ENCODE data around the gene CLCNKB. TPM values are rescaled to one million over a fixed set of nuclear protein-coding genes. Genes with fewer than 3 reads are reported as not detected.
A peak's percentile ranks its signal among the peaks of the same experiment; 100 is the strongest.
"Not testable (repeated sequence)": the region's sequence is repeated elsewhere in the genome, so short reads cannot be mapped to it uniquely, and the experiment has no call there.

CLCNKB gene
- total RNA-seq, 3 donors from 2014 or later (not counting 1 experiment from before 2014, with no cell fraction given) = not detected

DNA sequence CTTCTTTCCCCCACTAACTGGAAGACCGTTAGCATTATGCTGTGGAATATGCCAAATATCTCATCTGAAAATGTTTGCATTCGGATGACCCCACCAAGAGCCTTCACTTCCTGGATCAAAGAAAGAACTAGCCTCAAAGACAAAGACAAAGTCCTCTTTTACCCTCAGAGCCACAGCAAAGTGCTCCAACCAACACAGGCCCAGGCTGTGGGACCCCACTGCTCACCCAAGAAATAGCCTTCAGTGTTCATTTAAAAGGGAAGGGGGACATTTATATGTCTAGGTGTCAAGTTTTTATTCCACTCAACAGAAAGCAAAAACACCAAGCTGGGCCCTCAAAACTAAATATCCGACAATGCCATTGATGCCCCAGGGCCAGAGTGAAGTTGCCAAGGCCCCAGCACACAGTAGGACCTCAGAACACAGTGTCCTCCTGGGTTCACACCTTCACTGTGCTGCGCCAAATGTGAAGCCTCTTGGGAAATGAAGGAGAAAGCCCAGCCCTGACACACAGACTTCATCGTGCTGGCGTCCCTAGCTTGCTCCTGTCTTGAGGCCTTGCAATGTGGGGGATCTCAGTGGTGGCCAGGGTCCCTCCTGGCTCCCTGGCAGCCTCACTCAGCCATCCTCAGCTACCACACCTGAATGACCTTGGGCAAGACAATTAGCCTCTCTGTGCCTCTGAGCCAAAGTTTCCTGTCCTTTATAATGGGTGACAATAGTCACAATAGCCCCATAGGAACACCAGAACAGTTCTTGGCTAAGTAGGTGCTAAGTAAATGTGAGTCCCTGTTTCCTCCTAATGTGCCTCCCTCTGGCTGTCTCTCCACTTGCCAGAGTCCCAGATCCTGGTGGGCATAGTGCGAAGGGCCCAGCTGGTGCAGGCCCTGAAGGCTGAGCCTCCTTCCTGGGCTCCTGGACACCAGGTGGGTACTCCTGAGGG is 11.3 kb downstream of the CLCNKB start:
- 86% methylated on average over 7 of the region's 7 CpGs for WGBS (ENCODE audit: insufficient coverage)
- DNase-seq = no peak
- no peaks in the 10 kb centered on the region for H3K9me3 Mint-ChIP-seq
- Histone ChIP-seq H3K4me1 (ENCODE audit: control insufficient read depth, insufficient read depth, low read length) (peaks cover 6% of the 10 kb centered on the region), H3K4me3 (ENCODE audit: low read length) (no peak overlapping the region), H3K27me3 (ENCODE audit: control insufficient read depth, insufficient read depth, low read length) (no peaks in the 10 kb centered on the region), H3K27ac (ENCODE audit: low read length) (no peak overlapping the region), H3K9me3 (ENCODE audit: control insufficient read depth, insufficient read depth, low read length) (no peaks in the 10 kb centered on the region), H3K36me3 (ENCODE audit: control insufficient read depth, insufficient read depth, low read length) (no peaks in the 10 kb centered on the region)
- H3K36me3 Mint-ChIP-seq = no peaks in the 10 kb centered on the region
- intact Hi-C loops (cut with micrococcal nuclease) = no loop called here
- no peak for ATAC-seq
- H3K27me3 Mint-ChIP-seq (ENCODE audit: low read depth in 2 of 2) = peaks cover 0 to 6% of the 10 kb centered on the region in 2 donors
- TF ChIP-seq, protein P1, sequence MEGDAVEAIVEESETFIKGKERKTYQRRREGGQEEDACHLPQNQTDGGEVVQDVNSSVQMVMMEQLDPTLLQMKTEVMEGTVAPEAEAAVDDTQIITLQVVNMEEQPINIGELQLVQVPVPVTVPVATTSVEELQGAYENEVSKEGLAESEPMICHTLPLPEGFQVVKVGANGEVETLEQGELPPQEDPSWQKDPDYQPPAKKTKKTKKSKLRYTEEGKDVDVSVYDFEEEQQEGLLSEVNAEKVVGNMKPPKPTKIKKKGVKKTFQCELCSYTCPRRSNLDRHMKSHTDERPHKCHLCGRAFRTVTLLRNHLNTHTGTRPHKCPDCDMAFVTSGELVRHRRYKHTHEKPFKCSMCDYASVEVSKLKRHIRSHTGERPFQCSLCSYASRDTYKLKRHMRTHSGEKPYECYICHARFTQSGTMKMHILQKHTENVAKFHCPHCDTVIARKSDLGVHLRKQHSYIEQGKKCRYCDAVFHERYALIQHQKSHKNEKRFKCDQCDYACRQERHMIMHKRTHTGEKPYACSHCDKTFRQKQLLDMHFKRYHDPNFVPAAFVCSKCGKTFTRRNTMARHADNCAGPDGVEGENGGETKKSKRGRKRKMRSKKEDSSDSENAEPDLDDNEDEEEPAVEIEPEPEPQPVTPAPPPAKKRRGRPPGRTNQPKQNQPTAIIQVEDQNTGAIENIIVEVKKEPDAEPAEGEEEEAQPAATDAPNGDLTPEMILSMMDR (IDR thresholded peaks at IDR 0.05) = no peak
- H3K27ac Mint-ChIP-seq = no peak overlapping the region
- H3K4me3 Mint-ChIP-seq = no peak overlapping the region
- H3K4me1 Mint-ChIP-seq = peaks cover 0 to 5% of the 10 kb centered on the region in 2 donors

DNA sequence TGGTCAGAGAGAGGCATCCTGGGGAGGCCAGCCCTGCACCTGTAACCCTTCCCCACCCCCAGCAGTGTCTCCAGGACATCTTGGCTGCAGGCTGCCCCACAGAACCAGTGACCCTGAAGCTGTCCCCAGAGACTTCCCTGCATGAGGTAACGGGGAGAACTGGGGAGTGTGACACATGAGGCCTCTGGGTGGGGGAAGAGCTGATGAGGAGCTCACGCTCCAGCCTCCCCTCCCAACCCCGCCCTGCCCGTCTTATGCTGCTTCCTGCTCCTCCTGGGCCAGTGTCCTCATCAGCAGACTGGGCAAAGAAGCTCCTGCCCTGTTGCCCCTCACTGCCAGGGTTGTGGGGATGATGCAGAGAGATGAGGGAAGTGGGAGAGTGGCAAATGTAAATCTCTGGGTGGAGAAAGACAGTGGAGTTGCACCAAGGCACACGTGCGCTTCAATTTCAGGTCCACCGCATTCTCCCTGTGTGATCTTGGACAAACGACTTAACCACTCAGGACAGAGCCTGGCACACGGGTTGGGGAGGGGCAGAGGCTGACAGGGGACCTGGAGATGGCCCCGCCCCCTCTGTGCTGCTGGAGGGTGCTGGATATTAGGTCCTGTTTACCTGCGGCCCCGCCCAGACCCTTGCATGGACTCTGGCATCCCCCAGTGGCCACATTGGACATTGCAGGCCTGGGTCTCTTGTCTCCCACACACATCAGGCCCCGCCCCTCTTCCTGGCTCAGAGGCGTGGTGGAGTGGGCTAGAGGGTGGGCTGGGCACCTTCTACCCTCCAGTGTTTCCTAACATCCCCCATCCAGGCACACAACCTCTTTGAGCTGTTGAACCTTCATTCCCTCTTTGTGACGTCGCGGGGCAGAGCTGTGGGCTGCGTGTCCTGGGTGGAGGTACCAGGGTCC is 12.3 kb downstream of the CLCNKB start:
- no peak overlapping the region for H3K4me3 ChIP-seq (ENCODE audit: low read length)
- DNase-seq (peak; percentile 80 to 92), ATAC-seq (peak; percentile 86 to 100 (median 99))
- Mint-ChIP-seq H3K36me3 (no peaks in the 10 kb centered on the region), H3K27me3 (ENCODE audit: low read depth in 2 of 2) (no peaks in the 10 kb centered on the region), H3K27ac (no peak overlapping the region), H3K4me1 (no peaks in the 10 kb centered on the region), H3K9me3 (no peaks in the 10 kb centered on the region), H3K4me3 (no peak overlapping the region)
- peaks cover 6% of the 10 kb centered on the region for H3K4me1 ChIP-seq (ENCODE audit: control insufficient read depth, insufficient read depth, low read length)
- no peaks in the 10 kb centered on the region for H3K36me3 ChIP-seq (ENCODE audit: control insufficient read depth, insufficient read depth, low read length)
- intact Hi-C loops (cut with micrococcal nuclease) = loop anchor here (1.0 kb wide), 2 partner anchors 47 to 264 kb away; no protein-coding TSS in a partner anchor
- no peaks in the 10 kb centered on the region for H3K27me3 ChIP-seq (ENCODE audit: control insufficient read depth, insufficient read depth, low read length)
- no peaks in the 10 kb centered on the region for H3K9me3 ChIP-seq (ENCODE audit: control insufficient read depth, insufficient read depth, low read length)
- TF ChIP-seq, protein P1 (IDR thresholded peaks at IDR 0.05) = peak; percentile 80
- H3K27ac ChIP-seq (ENCODE audit: low read length) = no peak overlapping the region
- 51% methylated on average over 16 of the region's 18 CpGs for WGBS (ENCODE audit: insufficient coverage)

- not testable (repeated sequence) for DNase-seq; H3K4me1 ChIP-seq (ENCODE audit: control insufficient read depth, insufficient read depth, low read length); H3K36me3 ChIP-seq (ENCODE audit: control insufficient read depth, insufficient read depth, low read length); H3K27ac Mint-ChIP-seq; H3K4me3 Mint-ChIP-seq; H3K27me3 ChIP-seq (ENCODE audit: control insufficient read depth, insufficient read depth, low read length); ATAC-seq; H3K9me3 ChIP-seq (ENCODE audit: control insufficient read depth, insufficient read depth, low read length); H3K27ac ChIP-seq (ENCODE audit: low read length); H3K4me3 ChIP-seq (ENCODE audit: low read length); H3K4me1 Mint-ChIP-seq; H3K27me3 Mint-ChIP-seq (ENCODE audit: low read depth in 2 of 2); H3K36me3 Mint-ChIP-seq; H3K9me3 Mint-ChIP-seq
- whole genome bisulfite sequencing (ENCODE audit: insufficient coverage) = 81% methylated on average over 3 of the region's 4 CpGs
- intact Hi-C loops (cut with micrococcal nuclease) = loop anchor here (1.0 kb wide), 2 partner anchors 47 to 264 kb away; no protein-coding TSS in a partner anchor
These were observed 12.9 kb downstream of the CLCNKB start for GRCh38 chr1:16056521-16056912.

DNA sequence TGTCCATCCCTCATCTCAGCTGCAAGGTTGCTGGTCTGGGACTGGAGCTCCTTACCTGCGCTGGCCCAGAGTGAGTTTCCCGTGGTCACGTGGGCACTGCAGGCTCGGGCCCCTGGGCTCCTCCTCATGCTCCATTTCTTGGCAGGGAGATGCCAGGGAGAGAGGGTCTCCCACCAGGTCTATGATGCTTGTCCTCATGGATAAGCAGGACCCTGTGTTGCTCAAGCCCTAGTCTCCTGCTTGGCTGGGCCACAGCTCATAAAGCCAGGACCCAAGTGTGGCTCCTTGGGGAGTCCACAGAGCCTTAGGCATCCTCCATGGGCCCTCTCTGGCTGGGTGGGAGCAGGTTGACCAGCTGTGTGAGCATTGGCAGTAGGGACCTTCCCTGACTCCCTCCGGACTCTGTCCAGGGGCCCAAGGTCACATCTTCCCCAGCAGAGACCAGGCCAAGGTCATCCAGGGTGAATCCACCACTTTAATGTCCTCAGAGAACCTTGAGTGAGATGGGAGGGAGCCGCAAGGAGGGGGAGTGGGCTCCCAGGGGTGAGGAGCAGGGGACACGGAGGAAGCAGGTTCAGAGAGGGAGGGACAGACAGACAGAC is 13.8 kb downstream of the CLCNKB start:
- H3K27ac Mint-ChIP-seq; H3K27ac ChIP-seq (ENCODE audit: low read length); H3K36me3 Mint-ChIP-seq; H3K9me3 Mint-ChIP-seq; H3K9me3 ChIP-seq (ENCODE audit: control insufficient read depth, insufficient read depth, low read length); H3K4me1 Mint-ChIP-seq; H3K27me3 ChIP-seq (ENCODE audit: control insufficient read depth, insufficient read depth, low read length); DNase-seq; H3K36me3 ChIP-seq (ENCODE audit: control insufficient read depth, insufficient read depth, low read length); intact Hi-C loops (cut with micrococcal nuclease); H3K4me3 ChIP-seq (ENCODE audit: low read length); H3K4me3 Mint-ChIP-seq; H3K4me1 ChIP-seq (ENCODE audit: control insufficient read depth, insufficient read depth, low read length); ATAC-seq; H3K27me3 Mint-ChIP-seq (ENCODE audit: low read depth in 2 of 2): not testable (repeated sequence)
- 83% methylated on average over 6 of the region's 7 CpGs for WGBS (ENCODE audit: insufficient coverage)

DNA sequence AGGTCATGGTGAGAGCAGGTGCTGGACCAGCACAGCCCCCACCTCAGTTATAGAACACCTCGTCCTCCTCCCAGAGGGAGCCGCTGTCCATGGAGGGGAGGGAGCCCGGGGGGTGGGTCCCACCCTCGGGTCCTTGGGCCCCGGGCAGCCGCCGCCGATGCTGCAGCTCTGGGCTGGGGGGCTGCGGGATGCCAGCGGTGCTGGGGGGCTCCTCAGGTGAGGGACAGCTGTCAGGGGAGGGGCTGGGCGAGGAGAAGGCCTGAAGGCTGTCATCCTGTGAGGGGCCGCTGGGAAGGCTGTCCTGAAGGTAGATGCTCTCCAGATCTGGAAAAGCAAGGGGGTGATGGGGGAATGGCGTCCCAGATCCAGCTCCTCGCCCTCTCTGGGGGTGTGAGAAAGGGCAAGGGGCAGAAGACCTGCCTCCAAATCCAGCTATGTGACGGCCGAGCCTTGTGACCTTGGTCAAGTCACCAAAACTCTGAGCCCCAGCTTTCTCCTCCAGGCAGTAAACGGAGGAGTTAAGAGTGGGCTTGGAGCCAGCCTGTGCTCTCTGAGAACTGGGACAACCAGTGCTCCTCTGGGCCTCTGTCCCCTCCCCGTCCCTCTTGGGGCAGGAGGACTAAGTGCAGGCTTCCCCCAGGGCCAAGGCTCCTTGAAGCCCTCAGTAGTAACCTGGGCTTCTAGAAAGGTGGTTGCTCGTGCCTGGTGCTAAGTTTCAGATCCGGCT is 15.0 kb downstream of the CLCNKB start:
- H3K4me1 ChIP-seq (ENCODE audit: control insufficient read depth, insufficient read depth, low read length); H3K27me3 ChIP-seq (ENCODE audit: control insufficient read depth, insufficient read depth, low read length); H3K27me3 Mint-ChIP-seq (ENCODE audit: low read depth in 2 of 2); H3K4me3 Mint-ChIP-seq; H3K27ac ChIP-seq (ENCODE audit: low read length); H3K4me3 ChIP-seq (ENCODE audit: low read length); intact Hi-C loops (cut with micrococcal nuclease); H3K9me3 Mint-ChIP-seq; DNase-seq; H3K9me3 ChIP-seq (ENCODE audit: control insufficient read depth, insufficient read depth, low read length); H3K27ac Mint-ChIP-seq; H3K4me1 Mint-ChIP-seq; H3K36me3 ChIP-seq (ENCODE audit: control insufficient read depth, insufficient read depth, low read length); H3K36me3 Mint-ChIP-seq; ATAC-seq: not testable (repeated sequence)
- 79% methylated on average over 12 of the region's 20 CpGs for WGBS (ENCODE audit: insufficient coverage)

All from natural killer cell (primary cell).